ENCODE results near the gene SPNS3. TPM values are rescaled to one million over a fixed set of nuclear protein-coding genes. Genes with fewer than 3 reads are reported as not detected.

The SPNS3 gene
- polyA plus RNA-seq, 1 donor (not counting 4 experiments of a cell fraction or from before 2014, with no cell fraction given), result not detected

- H3K27me3 ChIP-seq (ENCODE audit: control insufficient read depth, extremely low read depth, insufficient read depth, low read length), result peaks cover 43% of the 10 kb centered on the region
- no peak overlapping the region for H3K4me2 ChIP-seq (ENCODE audit: control insufficient read depth, extremely low read depth, insufficient read depth, low read depth, low read length)
- dilution Hi-C loops (cut with MboI; ENCODE audit: extremely low pct_ligation_motif_present, low sequenced_read_pairs), result no loop called here
- H3K36me3 ChIP-seq (ENCODE audit: control insufficient read depth in 2 of 2, extremely low read depth in 1 of 2, insufficient read depth in 2 of 2, low read length in 2 of 2), result no peaks in the 10 kb centered on the region
- no peak overlapping the region for H3K9ac ChIP-seq (ENCODE audit: control insufficient read depth, extremely low read depth, insufficient read depth, low read length)
- no peaks in the 10 kb centered on the region for H3K9me1 ChIP-seq (ENCODE audit: control insufficient read depth, extremely low read depth, insufficient read depth, low read length)
- DNase-seq (ENCODE audit: low read depth, low spot score) (no peak), FAIRE-seq (no peak)
- H2AFZ ChIP-seq (ENCODE audit: control insufficient read depth, low read length), result no peak overlapping the region
- no peak overlapping the region for H3K27ac ChIP-seq (ENCODE audit: control insufficient read depth, insufficient read depth, low read length)
- H3K4me3 ChIP-seq (ENCODE audit: control insufficient read depth in 2 of 3, extremely low read depth in 1 of 3, insufficient read depth in 2 of 3, low read depth in 1 of 3, low read length in 3 of 3), result no peak overlapping the region
- H3K9me3 ChIP-seq (ENCODE audit: control insufficient read depth, low read depth, low read length), result no peaks in the 10 kb centered on the region
- peaks cover 3% of the 10 kb centered on the region for H4K20me1 ChIP-seq (ENCODE audit: control insufficient read depth, extremely low read depth, insufficient read depth, low read length)
- H3K79me2 ChIP-seq (ENCODE audit: control insufficient read depth, insufficient read depth, low read length), result no peaks in the 10 kb centered on the region
- H3K4me1 ChIP-seq (ENCODE audit: control insufficient read depth, extremely low read depth, insufficient read depth, low read length), result no peaks in the 10 kb centered on the region
- TF ChIP-seq EZH2 (IDR thresholded peaks at IDR 0.05; ENCODE audit: low read length) (no peak), CTCF (optimal IDR thresholded peaks at IDR 0.05 in 1 of 3, IDR thresholded peaks at IDR 0.05 in 1 of 3, conservative IDR thresholded peaks at IDR 0.05 in 1 of 3; ENCODE audit: extremely low read depth in 1 of 3, insufficient read depth in 2 of 3, low read length in 3 of 3) (no peak)
These were observed 69.7 kb downstream of the SPNS3 start for GRCh38 chr17:4503283-4504025.

- Histone ChIP-seq H3K9me1 (ENCODE audit: control insufficient read depth, extremely low read depth, insufficient read depth, low read length) (no peaks in the 10 kb centered on the region), H3K79me2 (ENCODE audit: control insufficient read depth, insufficient read depth, low read length) (no peaks in the 10 kb centered on the region), H3K27ac (ENCODE audit: control insufficient read depth, insufficient read depth, low read length) (no peak overlapping the region), H3K4me3 (ENCODE audit: control insufficient read depth in 2 of 3, extremely low read depth in 1 of 3, insufficient read depth in 2 of 3, low read depth in 1 of 3, low read length in 3 of 3) (no peak overlapping the region), H3K9ac (ENCODE audit: control insufficient read depth, extremely low read depth, insufficient read depth, low read length) (no peak overlapping the region), H4K20me1 (ENCODE audit: control insufficient read depth, extremely low read depth, insufficient read depth, low read length) (peaks cover 3% of the 10 kb centered on the region), H3K27me3 (ENCODE audit: control insufficient read depth, extremely low read depth, insufficient read depth, low read length) (peaks cover 48% of the 10 kb centered on the region), H3K36me3 (ENCODE audit: control insufficient read depth in 2 of 2, extremely low read depth in 1 of 2, insufficient read depth in 2 of 2, low read length in 2 of 2) (no peaks in the 10 kb centered on the region), H3K4me2 (ENCODE audit: control insufficient read depth, extremely low read depth, insufficient read depth, low read depth, low read length) (no peak overlapping the region), H3K4me1 (ENCODE audit: control insufficient read depth, extremely low read depth, insufficient read depth, low read length) (no peaks in the 10 kb centered on the region), H3K9me3 (ENCODE audit: control insufficient read depth, low read depth, low read length) (no peaks in the 10 kb centered on the region), H2AFZ (ENCODE audit: control insufficient read depth, low read length) (no peak overlapping the region)
- FAIRE-seq (no peak), DNase-seq (ENCODE audit: low read depth, low spot score) (no peak)
- dilution Hi-C loops (cut with MboI; ENCODE audit: extremely low pct_ligation_motif_present, low sequenced_read_pairs), result no loop called here
- TF ChIP-seq EZH2 (IDR thresholded peaks at IDR 0.05; ENCODE audit: low read length) (no peak), CTCF (optimal IDR thresholded peaks at IDR 0.05 in 1 of 3, IDR thresholded peaks at IDR 0.05 in 1 of 3, conservative IDR thresholded peaks at IDR 0.05 in 1 of 3; ENCODE audit: extremely low read depth in 1 of 3, insufficient read depth in 2 of 3, low read length in 3 of 3) (no peak)
These were observed 70.4 kb downstream of the SPNS3 start for GRCh38 chr17:4504188-4504587.
